DND-41 (cell line): ENCODE results near the gene NCF2.

Experiments used
- ATAC-seq: fragments of 200-7000 bp; cut with Tn5 transposase; 3 replicates; pipeline ENCODE4 v1.9.1; 2021; ENCODE audit warnings: low read depth; ENCODE audit not compliant: insufficient read depth
- DNase-seq: peaks from one replicate; pipeline ENCODE4 v3.0.0-alpha.2; 2020
- H2AFZ ChIP-seq: 2 replicates; pipeline ENCODE4 v1.6.0; 2012; ENCODE audit warnings: low read depth, low read length
- H3K27ac ChIP-seq: 2 replicates; pipeline ENCODE4 v1.5.1; 2012; ENCODE audit warnings: low read length, inconsistent platforms
- H3K27me3 ChIP-seq: fragments of 200-600 bp; sonication (generic); 2 replicates; pipeline ENCODE4 v1.6.0; 2012; ENCODE audit warnings: low read length, mild to moderate bottlenecking, inconsistent platforms; ENCODE audit not compliant: insufficient read depth, poor library complexity
- H3K36me3 ChIP-seq: 2 replicates; pipeline ENCODE4 v1.5.1; 2012; ENCODE audit warnings: low read length, inconsistent platforms; ENCODE audit not compliant: insufficient read depth
- H3K4me1 ChIP-seq: 2 replicates; pipeline ENCODE4 v1.5.1; 2012; ENCODE audit warnings: mild to moderate bottlenecking, low read length; ENCODE audit not compliant: insufficient read depth
- H3K4me2 ChIP-seq: 2 replicates; pipeline ENCODE4 v1.6.0; 2012; ENCODE audit warnings: mild to moderate bottlenecking, moderate library complexity, low read length, inconsistent platforms; ENCODE audit not compliant: insufficient read depth
- H3K4me3 ChIP-seq, 2 experiments: fragments of 200-600 bp in 1 of 2; shearing (Covaris generic) in 1 of 2; 2 replicates each; pipeline ENCODE4 v1.5.1; 2012 to 2016; ENCODE audit warnings: inconsistent platforms in 2 of 2, low read length in 2 of 2, mild to moderate bottlenecking in 2 of 2, low read depth in 1 of 2, moderate library complexity in 1 of 2
- H3K79me2 ChIP-seq: 2 replicates; pipeline ENCODE4 v1.6.0; 2012; ENCODE audit warnings: low read length, inconsistent platforms; ENCODE audit not compliant: insufficient read depth
- H3K9ac ChIP-seq: 2 replicates; pipeline ENCODE4 v1.6.0; 2012; ENCODE audit warnings: low read depth, mild to moderate bottlenecking, inconsistent platforms, low read length, moderate library complexity
- H3K9me3 ChIP-seq: 2 replicates; pipeline ENCODE4 v1.5.1; 2012; ENCODE audit warnings: low read length, moderate library complexity, mild to moderate bottlenecking, inconsistent platforms; ENCODE audit not compliant: insufficient read depth, severe bottlenecking
- H4K20me1 ChIP-seq: 2 replicates; pipeline ENCODE4 v1.6.0; 2012; ENCODE audit warnings: low read length; ENCODE audit not compliant: insufficient read depth
- CTCF ChIP-seq: IDR thresholded peaks from 2 replicates; pipeline ENCODE4 v1.5.1; 2012; ENCODE audit warnings: borderline replicate concordance, low read length, moderate library complexity, mild to moderate bottlenecking; ENCODE audit not compliant: poor library complexity, severe bottlenecking; ENCODE audit errors: extremely low read depth
- EZH2 ChIP-seq: IDR thresholded peaks from 3 replicates; pipeline ENCODE4 v1.6.1; 2012; ENCODE audit warnings: borderline replicate concordance, low read depth, mild to moderate bottlenecking, moderate library complexity, low read length, inconsistent platforms; ENCODE audit not compliant: severe bottlenecking

The NCF2 gene

GRCh38 chr1:183517401-183517800, 72.9 kb downstream of the NCF2 start:
- Histone ChIP-seq H2AFZ (no peak overlapping the region), H4K20me1 (peaks cover 12% of the 10 kb centered on the region), H3K79me2 (peaks cover 18% of the 10 kb centered on the region), H3K9me3 (no peaks in the 10 kb centered on the region), H3K27ac (no peak overlapping the region), H3K36me3 (peaks cover 60% of the 10 kb centered on the region), H3K9ac (no peak overlapping the region), H3K27me3 (no peaks in the 10 kb centered on the region), H3K4me2 (no peak overlapping the region), H3K4me1 (no peaks in the 10 kb centered on the region), H3K4me3 (no peak overlapping the region)
- no peak for DNase-seq
- no peak for ATAC-seq
- TF ChIP-seq CTCF = no peak
- no peak for TF ChIP-seq EZH2

- H4K20me1 ChIP-seq = peaks cover 14% of the 10 kb centered on the region
- DNase-seq (no peak), ATAC-seq (no peak)
- no peak overlapping the region for H3K4me3 ChIP-seq
- no peaks in the 10 kb centered on the region for H3K4me1 ChIP-seq
- TF ChIP-seq EZH2 = no peak
- no peak for TF ChIP-seq CTCF
- no peak overlapping the region for H2AFZ ChIP-seq
- H3K79me2 ChIP-seq = peaks cover 24% of the 10 kb centered on the region
- peaks cover 57% of the 10 kb centered on the region for H3K36me3 ChIP-seq
- H3K27me3 ChIP-seq = no peaks in the 10 kb centered on the region
- H3K4me2 ChIP-seq = no peak overlapping the region
- H3K9me3 ChIP-seq = no peaks in the 10 kb centered on the region
- H3K9ac ChIP-seq = no peak overlapping the region
- no peak overlapping the region for H3K27ac ChIP-seq
These were observed 73.5 kb downstream of the NCF2 start for GRCh38 chr1:183516725-183517124.

GRCh38 chr1:183515002-183515689, 75.1 kb downstream of the NCF2 start:
- ATAC-seq = no peak

More at GRCh38 chr1:183515002-183515689, 75.1 kb downstream of the NCF2 start:
- no peak for DNase-seq
- H4K20me1 ChIP-seq = peaks cover 23% of the 10 kb centered on the region
- H3K36me3 ChIP-seq = peaks cover 44% of the 10 kb centered on the region
- H3K4me2 ChIP-seq = no peak overlapping the region
- no peak overlapping the region for H2AFZ ChIP-seq
- no peaks in the 10 kb centered on the region for H3K9me3 ChIP-seq
- H3K9ac ChIP-seq = no peak overlapping the region
- no peak for TF ChIP-seq EZH2
- TF ChIP-seq CTCF = no peak
- H3K4me3 ChIP-seq = no peak overlapping the region
- H3K27ac ChIP-seq = no peak overlapping the region
- no peaks in the 10 kb centered on the region for H3K4me1 ChIP-seq
- no peaks in the 10 kb centered on the region for H3K27me3 ChIP-seq
- peaks cover 39% of the 10 kb centered on the region for H3K79me2 ChIP-seq
